HL-60 (cell line): ENCODE results near the gene CD58.

Experiments
- GABPA ChIP-seq: IDR thresholded peaks from 2 replicates; pipeline ENCODE4 v1.6.1; 2012; ENCODE audit warnings: low read depth
- POLR2AphosphoS5 ChIP-seq: IDR thresholded peaks from 2 replicates; pipeline ENCODE4 v1.6.1; 2012; ENCODE audit warnings: low read depth
- SPI1 ChIP-seq: IDR thresholded peaks from 2 replicates; pipeline ENCODE4 v1.6.1; 2012; ENCODE audit warnings: low read depth, mild to moderate bottlenecking, borderline replicate concordance
- TF ChIP-seq, protein P1 (sequence below): IDR thresholded peaks from one replicate; pipeline ENCODE4 v1.5.1; 2011; ENCODE audit warnings: low read length, control low read depth, inconsistent platforms; ENCODE audit not compliant: insufficient read depth
- TF ChIP-seq, protein P2 (sequence below): IDR thresholded peaks from 2 replicates; pipeline ENCODE4 v1.6.1; 2012; ENCODE audit warnings: low read depth; ENCODE audit not compliant: insufficient replicate concordance

DNA sequence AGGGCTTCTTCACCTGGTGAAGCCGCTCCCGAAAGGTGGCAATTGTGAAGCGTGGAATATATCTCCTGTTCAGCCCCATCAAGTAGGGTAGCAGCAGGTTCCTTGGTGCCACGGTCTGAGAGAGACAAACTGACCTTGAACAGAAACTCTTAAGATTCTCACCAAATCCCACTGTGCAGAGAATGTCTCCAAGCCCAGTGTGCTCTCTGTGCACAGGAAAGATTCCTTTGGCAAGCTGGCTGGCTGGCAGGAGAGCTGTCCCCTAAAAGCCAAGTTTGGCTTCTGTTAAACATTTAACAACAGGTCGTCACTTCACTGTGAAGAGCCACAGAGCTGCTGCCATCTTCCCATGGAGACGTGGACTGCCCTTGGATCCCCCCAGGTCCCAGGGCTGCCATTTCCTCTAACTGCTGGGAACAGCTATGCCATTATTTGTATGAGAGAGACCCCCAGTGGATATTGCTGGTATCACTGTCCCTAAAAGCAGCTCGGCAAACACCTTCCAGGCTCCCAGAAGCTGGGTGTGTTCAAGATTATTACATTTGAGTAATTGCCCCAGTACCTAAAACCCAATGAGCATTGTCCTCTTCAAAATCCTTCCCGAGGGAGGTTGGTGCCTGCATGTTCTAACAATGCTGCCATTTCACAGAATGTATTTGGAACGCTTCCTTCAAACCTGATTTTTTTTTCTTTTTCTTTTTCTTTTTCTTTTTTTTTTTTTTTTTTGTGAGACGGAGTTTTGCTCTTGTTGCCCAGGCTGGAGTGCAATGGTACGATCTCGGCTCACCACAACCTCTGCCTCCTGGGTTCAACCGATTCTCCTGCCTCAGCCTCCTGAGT lies 71.8 kb downstream of the CD58 start:
- TF ChIP-seq, protein P1, sequence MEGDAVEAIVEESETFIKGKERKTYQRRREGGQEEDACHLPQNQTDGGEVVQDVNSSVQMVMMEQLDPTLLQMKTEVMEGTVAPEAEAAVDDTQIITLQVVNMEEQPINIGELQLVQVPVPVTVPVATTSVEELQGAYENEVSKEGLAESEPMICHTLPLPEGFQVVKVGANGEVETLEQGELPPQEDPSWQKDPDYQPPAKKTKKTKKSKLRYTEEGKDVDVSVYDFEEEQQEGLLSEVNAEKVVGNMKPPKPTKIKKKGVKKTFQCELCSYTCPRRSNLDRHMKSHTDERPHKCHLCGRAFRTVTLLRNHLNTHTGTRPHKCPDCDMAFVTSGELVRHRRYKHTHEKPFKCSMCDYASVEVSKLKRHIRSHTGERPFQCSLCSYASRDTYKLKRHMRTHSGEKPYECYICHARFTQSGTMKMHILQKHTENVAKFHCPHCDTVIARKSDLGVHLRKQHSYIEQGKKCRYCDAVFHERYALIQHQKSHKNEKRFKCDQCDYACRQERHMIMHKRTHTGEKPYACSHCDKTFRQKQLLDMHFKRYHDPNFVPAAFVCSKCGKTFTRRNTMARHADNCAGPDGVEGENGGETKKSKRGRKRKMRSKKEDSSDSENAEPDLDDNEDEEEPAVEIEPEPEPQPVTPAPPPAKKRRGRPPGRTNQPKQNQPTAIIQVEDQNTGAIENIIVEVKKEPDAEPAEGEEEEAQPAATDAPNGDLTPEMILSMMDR: peak; percentile 80
- TF ChIP-seq, protein P2, sequence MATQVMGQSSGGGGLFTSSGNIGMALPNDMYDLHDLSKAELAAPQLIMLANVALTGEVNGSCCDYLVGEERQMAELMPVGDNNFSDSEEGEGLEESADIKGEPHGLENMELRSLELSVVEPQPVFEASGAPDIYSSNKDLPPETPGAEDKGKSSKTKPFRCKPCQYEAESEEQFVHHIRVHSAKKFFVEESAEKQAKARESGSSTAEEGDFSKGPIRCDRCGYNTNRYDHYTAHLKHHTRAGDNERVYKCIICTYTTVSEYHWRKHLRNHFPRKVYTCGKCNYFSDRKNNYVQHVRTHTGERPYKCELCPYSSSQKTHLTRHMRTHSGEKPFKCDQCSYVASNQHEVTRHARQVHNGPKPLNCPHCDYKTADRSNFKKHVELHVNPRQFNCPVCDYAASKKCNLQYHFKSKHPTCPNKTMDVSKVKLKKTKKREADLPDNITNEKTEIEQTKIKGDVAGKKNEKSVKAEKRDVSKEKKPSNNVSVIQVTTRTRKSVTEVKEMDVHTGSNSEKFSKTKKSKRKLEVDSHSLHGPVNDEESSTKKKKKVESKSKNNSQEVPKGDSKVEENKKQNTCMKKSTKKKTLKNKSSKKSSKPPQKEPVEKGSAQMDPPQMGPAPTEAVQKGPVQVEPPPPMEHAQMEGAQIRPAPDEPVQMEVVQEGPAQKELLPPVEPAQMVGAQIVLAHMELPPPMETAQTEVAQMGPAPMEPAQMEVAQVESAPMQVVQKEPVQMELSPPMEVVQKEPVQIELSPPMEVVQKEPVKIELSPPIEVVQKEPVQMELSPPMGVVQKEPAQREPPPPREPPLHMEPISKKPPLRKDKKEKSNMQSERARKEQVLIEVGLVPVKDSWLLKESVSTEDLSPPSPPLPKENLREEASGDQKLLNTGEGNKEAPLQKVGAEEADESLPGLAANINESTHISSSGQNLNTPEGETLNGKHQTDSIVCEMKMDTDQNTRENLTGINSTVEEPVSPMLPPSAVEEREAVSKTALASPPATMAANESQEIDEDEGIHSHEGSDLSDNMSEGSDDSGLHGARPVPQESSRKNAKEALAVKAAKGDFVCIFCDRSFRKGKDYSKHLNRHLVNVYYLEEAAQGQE: no peak
- TF ChIP-seq POLR2AphosphoS5 (no peak), GABPA (no peak), SPI1 (peak; percentile 60; the same call in 1 of the 2 replicates)
